Measurements from ENCODE around the gene HIVEP3. TPM values are rescaled to one million over a fixed set of nuclear protein-coding genes. Genes with fewer than 3 reads are reported as not detected.

HIVEP3 gene
- total and polyA plus RNA-seq, 8 donors: 1.8 to 65.3 (median 3.8) TPM

DNA sequence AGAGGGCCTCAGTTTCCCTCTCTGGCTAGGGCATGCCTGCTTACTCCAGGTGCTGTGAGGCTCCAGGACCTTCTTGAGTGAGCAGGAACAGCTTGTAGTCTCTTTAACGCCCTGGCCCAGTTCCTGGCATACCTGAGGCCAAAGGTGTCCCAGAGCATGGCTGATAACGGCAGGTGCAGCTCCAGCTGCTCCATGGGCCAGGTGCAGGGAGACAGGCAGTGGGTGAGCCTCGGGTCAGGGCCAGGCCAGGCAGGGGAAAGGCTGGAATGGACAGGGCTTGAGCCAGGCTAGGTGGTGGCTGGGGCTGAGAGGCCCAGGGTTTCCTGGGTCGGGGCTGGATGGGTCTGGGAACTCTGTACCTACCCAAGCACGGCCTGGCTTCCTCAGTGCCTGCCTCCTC, 452.6 kb downstream of the HIVEP3 start:
- TF ChIP-seq, protein P1, sequence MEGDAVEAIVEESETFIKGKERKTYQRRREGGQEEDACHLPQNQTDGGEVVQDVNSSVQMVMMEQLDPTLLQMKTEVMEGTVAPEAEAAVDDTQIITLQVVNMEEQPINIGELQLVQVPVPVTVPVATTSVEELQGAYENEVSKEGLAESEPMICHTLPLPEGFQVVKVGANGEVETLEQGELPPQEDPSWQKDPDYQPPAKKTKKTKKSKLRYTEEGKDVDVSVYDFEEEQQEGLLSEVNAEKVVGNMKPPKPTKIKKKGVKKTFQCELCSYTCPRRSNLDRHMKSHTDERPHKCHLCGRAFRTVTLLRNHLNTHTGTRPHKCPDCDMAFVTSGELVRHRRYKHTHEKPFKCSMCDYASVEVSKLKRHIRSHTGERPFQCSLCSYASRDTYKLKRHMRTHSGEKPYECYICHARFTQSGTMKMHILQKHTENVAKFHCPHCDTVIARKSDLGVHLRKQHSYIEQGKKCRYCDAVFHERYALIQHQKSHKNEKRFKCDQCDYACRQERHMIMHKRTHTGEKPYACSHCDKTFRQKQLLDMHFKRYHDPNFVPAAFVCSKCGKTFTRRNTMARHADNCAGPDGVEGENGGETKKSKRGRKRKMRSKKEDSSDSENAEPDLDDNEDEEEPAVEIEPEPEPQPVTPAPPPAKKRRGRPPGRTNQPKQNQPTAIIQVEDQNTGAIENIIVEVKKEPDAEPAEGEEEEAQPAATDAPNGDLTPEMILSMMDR (IDR thresholded peaks at IDR 0.05): no peak
- TF ChIP-seq POLR2AphosphoS5 (IDR thresholded peaks at IDR 0.05) (peak; percentile 24 to 72 (median 56)), EP300 (IDR thresholded peaks at IDR 0.05) (no peak)
- H3K36me3 ChIP-seq: no peaks in the 10 kb centered on the region
- 39 to 57% (median 43%) methylated on average over 5 of the region's 5 CpGs for WGBS, 5 donors
- intact Hi-C loops (cut with DNase I; ENCODE audit: low total_unique reads): no loop called here
- no peaks in the 10 kb centered on the region for H3K9me3 ChIP-seq
- peaks cover 20 to 42% (median 27%) of the 10 kb centered on the region in 4 donors for H3K4me1 ChIP-seq
- H3K4me3 ChIP-seq: no peak overlapping the region
- DNase-seq: peak; percentile 41 to 86
- H3K27ac ChIP-seq: no peak overlapping the region
- H3K27me3 ChIP-seq: no peaks in the 10 kb centered on the region

DNA sequence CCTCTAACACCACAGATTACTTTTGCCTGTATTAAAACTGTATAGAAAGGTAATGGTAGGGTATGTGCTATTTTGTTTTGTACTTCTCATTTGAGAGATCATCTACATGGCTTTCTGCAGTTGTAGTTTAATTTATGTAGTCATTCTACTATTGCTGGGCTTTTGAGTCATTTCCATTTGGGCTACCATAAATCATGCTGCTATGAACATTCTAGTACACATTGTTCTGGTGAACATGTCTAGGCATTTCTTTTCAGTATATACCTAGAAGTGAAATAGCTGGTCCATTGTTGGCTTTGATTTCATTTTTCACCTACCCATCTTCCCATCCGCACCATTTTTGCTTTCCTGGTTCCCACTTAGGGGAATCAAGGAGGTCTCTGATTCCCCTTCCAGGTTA, 453.0 kb downstream of the HIVEP3 start:
- H3K9me3 ChIP-seq: no peaks in the 10 kb centered on the region
- H3K36me3 ChIP-seq: no peaks in the 10 kb centered on the region
- TF ChIP-seq POLR2AphosphoS5 (IDR thresholded peaks at IDR 0.05) (no peak), EP300 (IDR thresholded peaks at IDR 0.05) (no peak), POLR2A (IDR thresholded peaks at IDR 0.05) (no peak)
- TF ChIP-seq, protein P1 (IDR thresholded peaks at IDR 0.05): no peak
- no peak overlapping the region for H3K4me3 ChIP-seq
- intact Hi-C loops (cut with DNase I; ENCODE audit: low total_unique reads): no loop called here
- peaks cover 20 to 42% (median 27%) of the 10 kb centered on the region in 4 donors for H3K4me1 ChIP-seq
- no peaks in the 10 kb centered on the region for H3K27me3 ChIP-seq
- H3K27ac ChIP-seq: no peak overlapping the region
- 73 to 100% (median 85%) methylated on average over 1 of the region's 1 CpG for WGBS, 5 donors
- DNase-seq: no peak

GRCh38 chr1:41464885-41465284, 453.8 kb downstream of the HIVEP3 start:
- no peak overlapping the region for H3K27ac ChIP-seq
- intact Hi-C loops (cut with DNase I; ENCODE audit: low total_unique reads): no loop called here
- 90 to 94% (median 93%) methylated on average over 7 of the region's 7 CpGs for WGBS, 5 donors
- no peaks in the 10 kb centered on the region for H3K36me3 ChIP-seq
- TF ChIP-seq POLR2A (IDR thresholded peaks at IDR 0.05) (no peak), POLR2AphosphoS5 (IDR thresholded peaks at IDR 0.05) (no peak), EP300 (IDR thresholded peaks at IDR 0.05) (no peak)
- TF ChIP-seq, protein P1 (IDR thresholded peaks at IDR 0.05): no peak
- no peaks in the 10 kb centered on the region for H3K9me3 ChIP-seq
- peaks cover 20 to 42% (median 27%) of the 10 kb centered on the region in 4 donors for H3K4me1 ChIP-seq
- DNase-seq: no peak
- no peaks in the 10 kb centered on the region for H3K27me3 ChIP-seq
- no peak overlapping the region for H3K4me3 ChIP-seq

GRCh38 chr1:41463516-41463915, 455.2 kb downstream of the HIVEP3 start:
- intact Hi-C loops (cut with DNase I; ENCODE audit: low total_unique reads): no loop called here
- Histone ChIP-seq H3K4me3 (no peak overlapping the region), H3K9me3 (no peaks in the 10 kb centered on the region), H3K4me1 (peaks cover 18 to 38% (median 27%) of the 10 kb centered on the region in 4 donors), H3K27ac (no peak overlapping the region), H3K36me3 (no peaks in the 10 kb centered on the region), H3K27me3 (no peaks in the 10 kb centered on the region)
- TF ChIP-seq, protein P1 (IDR thresholded peaks at IDR 0.05): no peak
- no peak for TF ChIP-seq POLR2A (IDR thresholded peaks at IDR 0.05)
- TF ChIP-seq EP300 (IDR thresholded peaks at IDR 0.05): no peak
- no peak for TF ChIP-seq POLR2AphosphoS5 (IDR thresholded peaks at IDR 0.05)
- 81 to 92% (median 87%) methylated on average over 2 of the region's 2 CpGs for WGBS, 5 donors
- no peak for DNase-seq
